Amniotic stem cell (primary cell): Measurements from ENCODE around the gene NAB2.
A peak's percentile ranks its signal among the peaks of the same experiment; 100 is the strongest.

Experiments
- DNase-seq: peaks from one replicate; lab custom pipeline; 2025; lab: John Stamatoyannopoulos, UW

The NAB2 gene

DNA sequence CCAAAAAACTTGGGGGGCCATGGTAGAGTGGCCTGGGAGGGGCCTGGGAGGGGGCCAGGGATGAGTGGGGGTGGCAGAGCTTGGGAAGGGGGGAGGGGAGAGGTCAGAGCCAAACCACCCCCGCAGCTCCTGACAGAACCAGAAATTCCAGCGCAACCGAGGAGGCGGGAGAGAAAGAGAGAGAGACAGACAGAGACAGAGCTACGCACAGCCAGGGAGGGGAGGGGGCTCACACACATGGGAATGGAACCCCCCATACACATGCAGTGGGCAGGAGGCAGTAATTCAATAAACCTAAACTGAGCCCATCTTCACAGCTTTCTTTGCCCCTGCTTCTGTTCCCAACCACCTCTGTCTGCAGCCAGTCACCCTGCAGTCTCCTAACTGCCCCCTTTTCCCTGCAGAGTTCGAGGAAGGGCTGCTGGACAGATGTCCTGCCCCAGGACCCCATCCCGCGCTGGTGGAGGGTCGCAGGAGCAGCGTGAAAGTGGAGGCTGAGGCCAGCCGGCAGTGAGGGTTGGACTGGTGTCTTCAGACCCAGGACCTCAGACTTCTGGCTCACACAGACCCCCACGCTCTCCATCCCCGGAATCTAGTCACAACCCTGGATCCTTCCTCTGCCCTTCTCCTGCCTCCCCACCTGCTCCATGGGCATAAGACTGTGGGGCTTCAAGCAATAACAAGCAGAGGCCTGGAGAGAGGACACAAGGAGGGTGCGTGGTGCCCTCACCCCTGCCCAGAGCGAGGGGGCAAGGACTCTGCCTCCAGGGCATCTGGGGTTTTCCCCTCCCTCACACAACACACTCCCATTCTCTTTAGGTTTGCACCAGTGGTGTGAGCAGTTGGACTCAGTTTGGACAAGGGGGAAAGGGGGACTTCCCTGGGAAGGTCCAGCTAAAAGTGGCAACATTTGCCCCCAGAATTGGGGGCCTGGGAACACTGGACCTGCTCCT lies 5.6 kb downstream of the NAB2 start:
- DNase-seq, result no peak

DNA sequence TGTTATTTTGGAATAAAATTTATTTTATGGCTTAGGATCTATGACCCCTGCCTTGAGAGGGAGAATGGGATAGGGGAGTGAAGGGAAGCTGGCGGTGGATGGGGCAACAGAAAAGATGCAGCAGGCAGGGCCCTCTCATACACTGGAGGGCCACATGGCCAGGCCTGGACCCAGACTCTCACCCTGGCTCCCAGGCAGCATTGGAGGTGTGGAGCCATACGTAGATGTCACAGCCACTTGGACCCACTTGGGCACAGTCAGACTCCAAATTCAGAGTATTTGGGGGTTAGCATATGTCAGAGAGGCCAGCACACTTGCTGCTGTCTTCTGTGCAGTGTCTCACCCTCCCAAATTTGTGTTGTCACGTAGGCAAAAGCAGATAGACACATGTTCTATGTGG lies 6.5 kb downstream of the NAB2 start:
- no peak for DNase-seq

DNA sequence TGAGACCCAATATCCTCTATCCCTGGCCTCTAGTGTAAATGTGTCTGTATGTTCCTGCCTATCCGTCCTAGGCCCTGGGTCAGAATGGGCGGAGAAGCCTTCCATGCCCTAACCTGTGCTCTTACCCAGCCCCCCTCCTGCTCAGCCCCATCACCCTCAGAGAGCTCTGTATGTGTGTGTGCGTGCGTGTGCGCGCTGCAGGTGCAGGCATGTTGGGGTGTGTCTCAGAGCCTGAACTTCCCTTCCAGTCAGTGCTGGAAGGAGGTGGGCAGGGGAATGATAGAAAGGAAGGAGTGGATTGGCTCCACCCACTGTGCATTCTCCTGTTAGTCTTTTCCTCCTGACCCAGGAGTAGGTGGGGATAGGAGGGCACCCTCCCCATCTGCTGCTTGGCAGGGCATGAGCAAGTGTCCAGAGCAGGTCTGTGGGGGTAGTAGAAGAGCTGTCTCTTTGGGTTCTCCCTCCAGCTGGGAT lies 7.2 kb downstream of the NAB2 start:
- no peak for DNase-seq

DNA sequence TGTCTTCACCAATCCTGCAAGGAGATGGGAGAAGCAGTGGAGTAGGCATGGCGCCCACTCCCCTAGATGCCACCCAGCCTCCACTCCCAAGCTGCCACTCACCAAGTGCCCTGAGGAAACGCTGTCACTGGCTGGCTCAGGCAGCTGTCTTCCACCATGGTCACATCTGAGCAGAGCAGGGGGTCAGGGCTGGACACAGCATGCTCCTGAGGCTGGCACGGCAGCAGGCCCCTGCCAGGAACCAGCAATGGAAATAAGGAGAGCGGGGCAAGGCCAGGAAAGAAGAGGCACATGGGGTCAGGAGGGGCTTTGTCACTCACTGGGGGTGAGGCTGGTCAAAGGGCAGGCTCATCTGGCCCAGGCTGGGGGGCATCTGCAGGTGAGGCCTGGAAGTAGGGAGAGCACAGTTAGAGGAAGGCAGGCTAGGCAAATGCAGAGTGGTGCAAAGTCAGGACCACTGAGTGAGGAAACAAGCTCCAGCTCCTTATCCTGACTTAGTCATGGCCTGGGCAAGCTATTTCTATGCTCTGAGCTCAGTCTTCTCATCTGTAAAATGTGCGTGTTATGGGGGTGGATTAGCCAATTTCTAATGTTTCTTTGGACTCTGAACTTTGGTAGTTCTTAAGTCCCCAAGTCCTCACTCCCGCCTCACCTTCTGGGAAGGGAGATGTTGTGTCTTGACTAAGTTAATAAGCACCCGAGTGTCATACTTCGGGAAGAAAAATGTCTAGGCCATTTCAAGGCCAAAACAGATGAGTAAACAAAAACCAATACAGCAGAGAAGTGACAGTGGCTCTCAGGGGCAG lies 8.0 kb downstream of the NAB2 start:
- no peak for DNase-seq

DNA sequence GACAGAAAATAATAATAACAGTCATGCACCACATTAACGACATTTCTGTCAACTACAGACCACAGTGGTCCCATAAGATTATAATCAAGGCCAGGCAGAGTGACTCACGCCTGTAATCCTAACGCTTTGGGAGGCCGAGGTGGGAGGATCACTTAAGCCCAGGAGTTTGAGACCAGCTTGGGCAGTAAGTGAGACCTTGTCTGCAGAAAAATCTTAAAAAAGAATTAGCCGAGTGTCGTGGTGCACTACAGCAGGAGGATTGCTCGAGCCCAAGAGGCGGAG lies 8.6 kb downstream of the NAB2 start:
- no peak for DNase-seq

DNA sequence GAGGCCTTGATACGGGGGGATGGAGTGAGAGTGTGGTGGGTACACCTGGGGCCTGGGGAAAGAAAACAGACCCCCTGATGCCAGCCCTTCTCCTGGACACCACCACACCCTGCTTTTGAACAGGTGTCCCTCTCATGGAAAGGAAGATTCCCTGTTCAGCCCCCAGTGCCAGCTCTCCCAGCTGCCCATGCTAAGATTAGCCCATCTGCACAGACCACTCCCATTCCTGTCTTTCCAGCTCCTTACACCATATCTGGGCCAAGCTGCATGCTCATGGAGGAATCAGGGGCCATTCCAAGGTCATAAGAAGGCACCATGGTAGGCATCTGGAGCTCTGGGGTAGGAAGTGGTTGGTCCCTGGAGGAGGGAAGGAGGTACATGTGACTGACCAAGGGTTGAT lies 9.6 kb downstream of the NAB2 start:
- DNase-seq, result no peak

DNA sequence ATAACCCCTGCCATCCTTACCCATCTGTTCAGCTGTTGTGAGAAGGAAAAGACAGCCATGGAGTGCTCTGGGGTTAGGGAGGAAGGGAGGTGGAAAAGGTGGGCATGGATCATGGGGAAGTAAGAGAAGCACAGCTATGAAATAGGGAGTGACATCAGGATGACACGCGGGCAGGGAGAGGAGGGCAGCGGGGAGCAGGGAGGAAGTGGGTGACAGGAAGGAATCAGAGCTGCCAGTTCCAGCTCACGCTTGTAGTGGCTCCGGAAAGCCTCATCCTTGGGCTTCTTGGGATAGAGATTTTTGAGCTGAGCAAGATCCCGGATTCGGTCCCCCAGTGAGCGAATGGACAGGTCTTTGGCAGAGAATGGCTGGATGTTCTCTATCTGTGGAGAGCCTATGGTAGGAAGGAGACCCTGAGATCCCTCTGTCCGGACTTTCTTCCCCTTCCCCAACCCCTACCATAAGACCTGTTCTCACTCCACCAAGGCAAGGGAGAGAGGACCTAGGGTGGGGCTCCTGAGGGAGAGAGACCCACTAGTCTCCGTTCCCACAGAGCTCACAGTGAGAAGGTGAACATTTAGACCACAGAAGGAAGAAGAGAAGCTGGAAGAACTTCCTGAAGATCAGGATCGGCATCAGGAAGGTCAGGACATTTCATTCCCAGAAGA lies 10.3 kb downstream of the NAB2 start:
- DNase-seq, result no peak

DNA sequence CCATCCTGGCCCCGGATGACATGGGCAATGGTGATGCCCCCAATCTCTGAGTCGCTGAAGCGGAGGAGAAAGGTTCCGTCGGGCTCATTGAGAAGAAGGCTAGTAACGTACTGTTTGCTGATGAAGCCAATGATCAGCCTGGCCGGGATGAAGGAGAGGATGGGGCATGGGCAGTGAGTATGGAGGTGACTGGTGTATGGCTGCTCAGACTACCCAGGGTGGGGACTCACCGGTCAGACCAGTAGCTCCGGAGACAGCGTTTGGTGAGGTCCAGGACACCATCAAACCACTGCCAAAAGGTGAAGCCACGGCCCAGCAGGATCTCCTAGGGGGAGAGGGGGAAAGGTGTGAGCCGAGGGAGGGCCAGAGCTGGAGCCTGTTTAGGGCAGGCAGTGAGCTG lies 10.9 kb downstream of the NAB2 start:
- no peak for DNase-seq

DNA sequence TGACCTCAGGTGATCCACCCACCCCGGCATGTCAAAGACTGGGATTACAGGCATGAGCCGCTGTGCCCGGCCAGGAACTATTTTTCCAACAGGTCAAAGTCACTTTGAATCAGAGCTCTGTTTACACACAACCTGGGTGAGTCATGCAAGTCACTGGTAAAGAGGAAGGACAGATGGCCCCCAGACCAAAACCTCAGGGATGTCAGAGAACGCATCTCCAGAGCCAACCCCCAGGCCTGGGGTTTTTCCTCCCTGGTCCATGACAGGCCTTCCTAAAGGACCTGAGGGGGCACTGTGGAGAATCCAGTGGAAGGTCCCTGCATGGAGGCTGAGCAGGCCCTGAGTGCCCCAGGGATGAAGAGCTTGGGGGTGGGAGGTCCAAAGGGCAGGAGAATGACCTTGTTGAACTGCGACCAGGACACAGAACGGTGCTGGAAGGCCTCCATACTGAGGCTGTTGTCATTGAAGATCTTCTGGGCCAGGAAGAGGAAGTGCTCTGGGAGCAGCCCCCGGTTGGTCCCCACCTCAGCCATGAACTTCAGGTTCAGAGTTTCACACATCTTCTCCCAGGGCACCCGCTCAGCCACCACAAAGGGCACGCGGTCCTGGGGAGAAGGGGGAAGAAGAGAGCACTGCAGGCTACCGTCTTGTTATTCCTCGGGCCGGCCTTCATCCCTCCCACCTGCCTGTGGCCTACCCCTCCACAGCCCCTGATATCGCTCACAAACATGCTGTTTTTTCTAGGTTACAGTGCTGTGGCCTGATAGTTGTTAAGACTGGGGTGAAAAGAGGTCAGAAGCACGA lies 13.2 kb downstream of the NAB2 start:
- no peak for DNase-seq

DNA sequence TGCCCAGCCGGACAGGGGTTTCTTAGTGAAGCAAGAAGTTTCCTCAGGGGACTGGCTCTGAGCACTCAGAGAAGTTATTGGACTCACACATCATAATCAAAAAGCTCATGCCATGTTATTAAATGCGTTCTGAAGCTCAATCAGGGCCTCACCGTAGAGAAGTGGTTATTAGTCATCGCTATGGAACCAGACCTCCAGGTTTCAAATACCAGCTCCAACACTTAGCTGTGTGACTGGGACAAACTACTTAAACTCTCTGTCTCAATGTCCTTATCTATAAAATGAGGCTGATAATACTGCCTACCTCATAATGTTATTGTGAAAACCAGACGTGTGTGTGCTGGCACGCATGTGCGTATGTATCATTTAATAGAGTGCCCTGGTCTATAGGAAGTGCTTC lies 14.9 kb downstream of the NAB2 start:
- DNase-seq, result no peak

DNA sequence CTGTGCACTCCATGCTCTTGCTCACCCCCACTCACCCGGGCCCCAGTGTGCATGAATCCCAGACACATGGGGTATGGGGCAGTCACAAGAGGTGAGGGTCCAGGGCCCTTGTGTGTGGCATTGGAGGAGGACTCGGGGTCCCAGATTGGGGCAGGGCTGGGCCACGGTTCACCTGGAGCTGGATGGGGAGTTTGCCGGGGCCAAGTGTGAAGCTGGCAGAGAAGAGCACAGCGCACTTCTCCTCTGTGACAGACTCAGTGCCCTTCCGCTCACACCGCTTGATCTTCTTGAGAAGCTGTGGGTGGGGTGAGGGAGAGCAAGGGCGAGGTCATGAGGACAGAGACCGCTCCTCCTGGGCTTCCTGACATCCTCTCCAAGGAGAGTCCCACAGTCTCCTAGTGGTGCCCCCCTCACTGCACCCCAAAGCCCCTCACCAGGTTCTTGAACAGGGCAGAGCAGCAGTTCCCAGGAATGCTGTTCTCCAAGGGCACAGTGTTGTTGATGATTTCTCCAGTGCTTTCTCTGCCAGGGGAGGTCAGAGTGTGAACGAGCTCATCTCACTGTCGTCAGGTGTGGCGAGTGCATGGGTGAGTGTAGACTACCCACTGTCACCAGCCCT lies 15.5 kb downstream of the NAB2 start:
- no peak for DNase-seq

DNA sequence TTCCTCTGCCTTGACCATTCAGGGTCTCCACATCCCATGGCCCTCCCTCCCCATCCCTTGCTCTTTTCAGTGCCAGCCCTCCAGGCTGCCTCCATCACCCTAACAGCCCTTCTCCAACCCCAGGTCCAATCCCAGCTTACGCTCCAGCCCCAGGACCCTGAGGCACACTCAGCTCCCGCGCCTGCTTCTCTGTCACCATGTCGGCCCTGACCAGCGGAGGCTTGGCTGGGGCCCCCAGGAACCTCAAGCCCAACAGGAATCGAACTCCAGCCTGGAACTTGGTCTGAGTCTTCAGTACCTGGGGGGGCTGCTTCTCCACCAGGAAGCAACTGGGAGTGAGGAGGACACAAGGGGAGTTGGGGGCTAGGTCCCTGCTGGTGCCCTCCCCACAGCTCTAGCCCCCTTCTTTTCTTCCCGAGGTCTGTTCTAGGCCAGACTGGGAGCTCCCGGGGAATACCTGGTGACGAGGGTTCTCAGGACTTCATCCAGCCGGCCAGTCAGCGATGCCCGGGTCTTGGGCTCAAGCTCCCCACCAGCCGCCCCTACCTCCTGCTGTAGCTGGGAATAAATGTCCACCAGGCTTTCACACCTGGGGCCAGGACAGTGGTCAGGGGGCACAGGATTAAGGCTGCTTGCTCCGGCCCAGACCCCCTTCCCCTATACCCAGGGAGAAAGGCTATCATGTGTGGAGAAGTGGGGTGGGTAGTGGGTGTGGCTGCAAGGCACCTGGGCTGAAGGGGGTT lies 16.3 kb downstream of the NAB2 start:
- DNase-seq, result no peak

DNA sequence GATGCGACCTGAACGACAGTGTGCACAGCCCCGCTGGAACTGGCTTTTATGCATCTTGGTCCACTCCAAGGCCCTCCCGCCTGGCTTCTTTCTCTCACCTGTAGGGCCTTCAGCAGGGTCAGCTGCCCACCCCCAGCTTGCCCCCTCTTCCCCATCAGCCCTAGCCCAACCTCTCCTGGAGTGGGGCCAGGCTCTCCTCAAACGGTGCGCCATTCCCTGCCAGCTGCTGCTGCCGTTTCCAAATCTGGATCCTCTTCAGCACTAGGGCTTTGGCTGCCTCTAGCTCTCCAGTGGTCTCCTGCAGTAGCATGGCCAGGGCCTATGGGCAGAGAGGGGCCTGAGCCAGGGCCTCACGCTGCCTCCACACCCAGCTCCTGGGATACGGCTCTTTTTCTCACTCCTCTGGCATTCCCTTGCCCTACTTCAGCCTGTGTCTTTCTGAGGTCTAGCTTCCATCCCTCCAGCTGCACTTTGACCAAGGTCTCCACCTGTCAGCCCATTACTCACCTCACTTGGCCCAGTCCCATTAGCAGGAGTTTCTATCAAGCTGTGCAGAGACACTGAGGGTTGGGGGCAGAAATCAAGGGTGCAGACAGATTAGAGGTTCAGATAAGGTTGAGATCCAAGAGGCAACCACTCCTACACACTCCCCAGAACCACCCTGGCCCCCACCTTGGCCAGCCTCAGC lies 17.3 kb downstream of the NAB2 start:
- DNase-seq, result no peak

DNA sequence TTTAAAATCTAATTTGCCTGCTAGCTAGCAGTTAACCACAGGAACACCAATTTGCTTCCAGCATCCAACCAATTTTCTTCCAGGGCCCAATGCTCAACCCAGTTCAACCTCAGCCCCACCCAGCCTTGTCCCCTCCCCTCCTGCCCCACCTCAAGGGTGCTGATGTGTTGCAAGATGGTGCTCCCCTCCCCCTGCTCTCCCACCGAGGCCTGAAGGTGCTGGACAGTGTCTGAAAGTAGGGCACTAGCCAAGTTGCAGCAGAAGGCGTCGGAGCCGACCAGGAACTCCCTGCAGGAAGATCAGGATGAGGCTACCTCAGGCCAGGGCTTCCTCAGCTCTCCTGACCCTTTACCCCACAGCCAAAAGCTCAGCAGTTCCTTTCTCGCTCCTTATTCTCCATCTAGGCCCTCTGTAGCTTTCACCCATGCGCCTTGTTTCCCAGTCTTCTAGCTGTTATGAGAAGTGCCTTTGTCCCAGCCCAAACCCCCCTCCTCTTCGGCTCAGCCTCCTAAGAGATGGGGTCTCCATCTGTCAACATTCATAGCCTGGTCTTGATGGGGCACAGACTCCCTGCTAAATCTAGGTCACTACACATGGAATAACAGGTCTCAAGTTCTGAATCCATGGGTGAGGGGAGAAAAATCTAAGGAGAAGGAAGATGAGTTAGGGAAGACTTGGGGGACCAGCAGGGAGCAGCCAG lies 18.7 kb downstream of the NAB2 start:
- DNase-seq, result no peak

DNA sequence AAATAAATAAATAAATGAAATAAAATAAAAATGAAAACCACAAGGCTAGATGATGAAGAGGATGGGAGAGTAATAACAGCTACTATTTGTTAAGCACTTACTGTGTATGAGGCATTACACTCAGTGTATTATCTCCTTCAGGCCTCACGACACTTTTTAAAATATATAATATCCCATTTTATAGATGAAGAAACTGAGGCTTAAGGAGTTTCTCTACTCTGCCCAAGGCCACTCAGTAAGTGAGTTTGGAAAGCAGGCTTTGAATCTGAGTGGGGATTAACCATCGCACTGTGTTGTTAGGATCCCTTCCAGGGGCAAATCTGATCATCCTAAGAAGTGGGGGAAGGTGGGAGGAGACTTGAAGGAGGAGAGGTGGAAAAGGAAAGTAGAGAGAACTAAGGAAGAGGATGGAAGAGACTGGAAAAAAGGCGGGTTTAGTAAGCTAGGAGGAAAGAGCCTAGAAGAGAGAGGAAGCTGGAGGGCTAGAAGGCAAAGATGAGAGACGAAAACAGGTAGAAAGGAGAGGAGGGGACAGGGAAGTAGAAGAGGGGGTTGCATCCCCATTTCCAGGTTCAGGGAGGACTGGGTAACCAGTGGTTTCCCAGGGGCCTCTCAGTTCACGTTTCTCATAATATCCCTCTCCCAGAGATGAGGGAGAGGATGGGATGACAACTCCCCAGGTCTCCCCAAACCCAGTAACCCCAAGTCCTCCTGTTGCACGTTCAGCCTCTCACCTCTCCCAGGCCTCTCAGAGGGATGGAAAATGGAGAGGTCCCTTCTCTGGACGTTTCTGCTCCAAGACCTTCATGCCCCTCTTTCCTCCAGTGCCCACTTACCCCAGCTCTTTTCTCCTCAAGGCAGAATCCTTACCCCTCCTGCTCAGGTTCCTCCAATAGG lies 20.5 kb downstream of the NAB2 start:
- DNase-seq, result no peak

DNA sequence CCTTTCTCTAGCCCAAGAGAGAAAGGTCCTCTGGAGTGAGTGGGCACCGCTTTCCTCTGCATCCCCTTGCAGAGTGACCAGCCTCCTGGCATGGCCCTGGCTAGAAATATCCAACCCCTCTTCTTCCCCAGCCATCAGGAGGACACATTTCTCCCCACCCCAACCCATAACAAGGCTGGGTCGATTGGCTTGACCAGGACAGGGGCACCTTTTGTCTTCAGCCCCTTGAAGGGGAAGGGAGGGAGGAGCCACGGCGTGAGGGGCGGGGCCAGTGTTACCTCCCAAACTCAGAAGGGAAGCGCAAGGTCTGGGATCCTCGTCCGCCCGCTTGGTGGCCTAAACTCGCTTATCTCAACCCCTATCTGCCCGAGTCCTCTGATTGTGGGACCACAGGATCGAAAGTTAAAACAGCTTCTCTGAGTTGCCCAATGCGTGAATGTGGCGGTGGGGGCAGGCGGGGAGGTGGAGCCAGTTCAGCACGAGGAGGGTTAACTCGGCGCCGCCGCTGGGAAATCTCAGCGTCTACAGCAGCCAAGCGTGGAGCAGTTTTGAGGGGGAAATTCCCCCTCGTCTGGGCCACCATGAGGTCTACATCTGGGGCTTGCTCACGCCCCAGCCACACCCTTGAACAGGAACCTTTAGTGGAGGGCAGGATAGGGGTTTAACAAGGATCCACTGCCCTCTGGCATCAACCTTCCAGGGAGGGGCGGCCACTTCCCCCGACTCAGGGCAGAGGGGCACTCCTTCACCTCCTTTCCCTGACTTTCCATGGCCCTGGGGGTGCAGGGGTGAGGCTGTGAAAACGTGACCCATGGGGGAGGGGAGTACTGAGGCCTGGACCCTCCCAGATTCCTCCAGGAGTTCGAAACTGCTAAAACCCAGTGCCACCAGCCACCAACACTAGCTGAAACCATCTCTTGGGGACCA lies 21.5 kb downstream of the NAB2 start:
- no peak for DNase-seq

DNA sequence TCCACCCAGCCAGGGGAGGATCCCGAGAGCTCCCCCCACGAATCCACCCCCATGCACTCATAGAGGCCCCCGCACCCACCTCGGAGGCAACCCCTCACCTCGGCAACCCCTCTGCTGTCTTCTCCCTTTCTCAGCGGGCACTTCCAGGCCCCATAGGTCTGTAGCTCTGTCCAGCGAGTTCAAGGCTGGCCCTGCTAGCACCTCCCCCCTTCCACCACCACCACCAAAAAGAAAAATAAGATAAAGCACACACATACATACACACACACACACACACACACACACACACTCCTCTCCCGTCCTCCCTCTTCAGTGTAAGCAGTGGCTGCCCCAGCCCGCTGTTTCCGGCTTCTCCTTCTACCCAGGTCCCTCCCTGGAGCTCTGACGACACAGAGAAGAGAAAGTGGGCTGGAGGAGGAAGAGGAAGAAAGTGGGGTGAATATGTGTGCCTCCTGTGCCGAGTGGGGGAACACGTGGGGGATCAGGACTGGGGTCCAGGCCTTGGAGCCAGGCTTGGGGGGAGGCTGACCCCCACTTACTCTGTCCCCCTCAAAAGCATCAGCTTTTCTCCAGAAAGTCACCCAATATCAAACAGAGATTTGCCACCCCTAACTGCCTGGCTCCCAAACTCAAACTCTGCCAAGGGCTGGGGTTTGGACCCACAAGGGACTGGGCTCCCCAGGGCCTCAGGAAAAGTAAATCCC lies 22.3 kb downstream of the NAB2 start, which contains the start of gene STAT6:
STAT6 (minus strand) TSS at position 332 of the 704 bp plus-strand sequence. CDS start 3,084 bp downstream, outside the sequence.
- peak; percentile 40 for DNase-seq
